Gastrocnemius medialis (tissue), 4 donors: Measurements from ENCODE around the gene ZBTB7C.

ENCODE experiments used
- POLR2A ChIP-seq, 2 donors: fragments of 450-650 bp; IDR thresholded peaks; one replicate each; pipeline ENCODE4 v1.6.1; 2017; ENCODE audit warnings: antibody characterized with exemption in 2 of 2, mild to moderate bottlenecking in 2 of 2, moderate library complexity in 2 of 2
- TF ChIP-seq, protein P1 (sequence below), 5 experiments: fragments of 450-650 bp in 3 of 5; fragments of 200-600 bp in 2 of 5; sonication (generic) in 2 of 5; IDR thresholded peaks in 4 of 5; conservative IDR thresholded peaks in 1 of 5; 1 replicate in 4 of 5; 2 replicates in 1 of 5; pipeline ENCODE4 v1.5.1; 2016 to 2019; ENCODE audit warnings: antibody characterized with exemption in 5 of 5, mild to moderate bottlenecking in 3 of 5, moderate library complexity in 3 of 5

DNA sequence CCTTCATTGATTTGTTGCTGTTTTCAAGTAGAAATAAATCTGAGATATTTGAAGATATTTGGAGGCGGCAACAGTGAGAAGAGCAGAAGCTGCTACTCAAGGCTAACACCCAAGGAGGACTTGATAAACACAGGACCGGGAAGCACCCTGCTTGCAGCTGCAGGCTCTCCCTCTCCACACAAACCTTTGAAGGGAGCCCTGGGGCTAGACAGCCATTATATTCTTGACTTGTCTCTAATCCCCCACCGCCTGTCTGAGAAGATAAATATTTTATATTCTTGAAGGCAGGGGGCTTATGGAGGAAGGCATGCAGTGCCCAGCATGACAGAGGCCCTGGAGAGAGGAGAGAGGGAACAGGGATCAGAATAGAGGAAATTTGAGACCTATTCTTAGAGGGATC lies 427.9 kb downstream of the ZBTB7C start:
- TF ChIP-seq, protein P1, sequence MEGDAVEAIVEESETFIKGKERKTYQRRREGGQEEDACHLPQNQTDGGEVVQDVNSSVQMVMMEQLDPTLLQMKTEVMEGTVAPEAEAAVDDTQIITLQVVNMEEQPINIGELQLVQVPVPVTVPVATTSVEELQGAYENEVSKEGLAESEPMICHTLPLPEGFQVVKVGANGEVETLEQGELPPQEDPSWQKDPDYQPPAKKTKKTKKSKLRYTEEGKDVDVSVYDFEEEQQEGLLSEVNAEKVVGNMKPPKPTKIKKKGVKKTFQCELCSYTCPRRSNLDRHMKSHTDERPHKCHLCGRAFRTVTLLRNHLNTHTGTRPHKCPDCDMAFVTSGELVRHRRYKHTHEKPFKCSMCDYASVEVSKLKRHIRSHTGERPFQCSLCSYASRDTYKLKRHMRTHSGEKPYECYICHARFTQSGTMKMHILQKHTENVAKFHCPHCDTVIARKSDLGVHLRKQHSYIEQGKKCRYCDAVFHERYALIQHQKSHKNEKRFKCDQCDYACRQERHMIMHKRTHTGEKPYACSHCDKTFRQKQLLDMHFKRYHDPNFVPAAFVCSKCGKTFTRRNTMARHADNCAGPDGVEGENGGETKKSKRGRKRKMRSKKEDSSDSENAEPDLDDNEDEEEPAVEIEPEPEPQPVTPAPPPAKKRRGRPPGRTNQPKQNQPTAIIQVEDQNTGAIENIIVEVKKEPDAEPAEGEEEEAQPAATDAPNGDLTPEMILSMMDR (IDR thresholded peaks at IDR 0.05 in 4 of 5, conservative IDR thresholded peaks at IDR 0.05 in 1 of 5), result no peak
- no peak for TF ChIP-seq POLR2A (IDR thresholded peaks at IDR 0.05)
